Neutrophil (primary cell): Measurements from ENCODE around the gene RABL6.

ENCODE experiments used
- H3K27ac ChIP-seq: fragments of 200-600 bp; sonication (generic); 2 replicates; pipeline ENCODE4 v1.5.1; 2016; ENCODE audit warnings: mild to moderate bottlenecking, moderate library complexity
- H3K27me3 ChIP-seq: fragments of 200-600 bp; sonication (generic); 2 replicates; pipeline ENCODE4 v1.6.0; 2016; ENCODE audit warnings: mild to moderate bottlenecking
- H3K36me3 ChIP-seq: fragments of 200-600 bp; sonication (generic); 2 replicates; pipeline ENCODE4 v1.5.1; 2017
- H3K4me1 ChIP-seq, 2 experiments: fragments of 200-600 bp in 1 of 2; sonication (generic) in 1 of 2; 1 replicate in 1 of 2; 2 replicates in 1 of 2; pipeline versions ENCODE4 v1.5.1 to v1.6.1; 2013 to 2016; ENCODE audit warnings: low read depth in 1 of 2, low read length in 1 of 2, mild to moderate bottlenecking in 1 of 2, moderate library complexity in 1 of 2; ENCODE audit not compliant: control insufficient read depth in 1 of 2, insufficient read depth in 1 of 2
- H3K4me3 ChIP-seq, 2 experiments: fragments of 200-600 bp in 1 of 2; sonication (generic) in 1 of 2; 1 replicate in 1 of 2; 2 replicates in 1 of 2; pipeline ENCODE4 v1.5.1; 2013 to 2016; ENCODE audit warnings: low read depth in 1 of 2, low read length in 1 of 2, mild to moderate bottlenecking in 1 of 2, moderate library complexity in 1 of 2
- H3K9me3 ChIP-seq: fragments of 200-600 bp; sonication (generic); 2 replicates; pipeline ENCODE4 v1.5.1; 2016
- CTCF ChIP-seq: fragments of 200-600 bp; sonication (generic); IDR thresholded peaks from 2 replicates; pipeline ENCODE4 v1.5.1; 2016; ENCODE audit warnings: antibody characterized with exemption

The RABL6 gene

GRCh38 chr9:136761545-136761981, 46.2 kb upstream of the RABL6 start:
- Histone ChIP-seq H3K9me3 (no peaks in the 10 kb centered on the region), H3K27ac (no peak overlapping the region), H3K27me3 (peaks cover 39% of the 10 kb centered on the region), H3K4me3 (no peak overlapping the region), H3K4me1 (no peaks in the 10 kb centered on the region), H3K36me3 (no peaks in the 10 kb centered on the region)
- TF ChIP-seq CTCF, result no peak

GRCh38 chr9:136762221-136762691, 45.5 kb upstream of the RABL6 start:
- Histone ChIP-seq H3K4me1 (no peaks in the 10 kb centered on the region), H3K9me3 (no peaks in the 10 kb centered on the region), H3K27ac (no peak overlapping the region), H3K4me3 (no peak overlapping the region), H3K36me3 (no peaks in the 10 kb centered on the region), H3K27me3 (peaks cover 42% of the 10 kb centered on the region)
- no peak for TF ChIP-seq CTCF

GRCh38 chr9:136762915-136763648, 44.7 kb upstream of the RABL6 start:
- Histone ChIP-seq H3K4me1 (no peaks in the 10 kb centered on the region), H3K4me3 (no peak overlapping the region), H3K27ac (no peak overlapping the region), H3K36me3 (no peaks in the 10 kb centered on the region), H3K27me3 (peaks cover 50% of the 10 kb centered on the region), H3K9me3 (no peaks in the 10 kb centered on the region)
- TF ChIP-seq CTCF, result no peak

GRCh38 chr9:136763649-136764035, 44.1 kb upstream of the RABL6 start:
- no peak overlapping the region for H3K4me3 ChIP-seq

GRCh38 chr9:136764301-136764891, 43.4 kb upstream of the RABL6 start, which contains the start of gene LCN15:
LCN15 (minus strand) TSS chr9:136764518; CDS start chr9:136764488, 30 bp downstream.
- no peaks in the 10 kb centered on the region for H3K4me1 ChIP-seq
- H3K9me3 ChIP-seq, result no peaks in the 10 kb centered on the region
- H3K27me3 ChIP-seq, result peaks cover 51% of the 10 kb centered on the region

More at GRCh38 chr9:136763649-136764035, 44.1 kb upstream of the RABL6 start:
- H3K36me3 ChIP-seq, result no peaks in the 10 kb centered on the region
- H3K27me3 ChIP-seq, result peaks cover 51% of the 10 kb centered on the region
- H3K9me3 ChIP-seq, result no peaks in the 10 kb centered on the region
- H3K4me1 ChIP-seq, result no peaks in the 10 kb centered on the region
- no peak for TF ChIP-seq CTCF
- H3K27ac ChIP-seq, result no peak overlapping the region

More at GRCh38 chr9:136764301-136764891, 43.4 kb upstream of the RABL6 start, which contains the start of gene LCN15:
- no peaks in the 10 kb centered on the region for H3K36me3 ChIP-seq
- H3K27ac ChIP-seq, result no peak within 1 kb of the TSS
- no peak within 1 kb of the TSS for H3K4me3 ChIP-seq
- TF ChIP-seq CTCF, result no peak
